Smooth muscle cell (in vitro differentiated cells): ENCODE data around the gene TMEM123. TPM values are rescaled to one million over a fixed set of nuclear protein-coding genes. Genes with fewer than 3 reads are reported as not detected.

ENCODE experiments used
- DNase-seq: peaks from one replicate; lab custom pipeline; 2025; ENCODE audit not compliant: unreplicated experiment; lab: John Stamatoyannopoulos, UW
- H2AFZ ChIP-seq: fragments of 200-600 bp; sonication (generic); 2 replicates; pipeline ENCODE4 v1.6.0; 2016; ENCODE audit warnings: antibody characterized with exemption, low read depth, mild to moderate bottlenecking
- H3F3A ChIP-seq: fragments of 200-600 bp; sonication (generic); 2 replicates; pipeline ENCODE4 v1.6.0; 2017; ENCODE audit warnings: antibody characterized with exemption, low read depth
- H3K27ac ChIP-seq: fragments of 200-600 bp; sonication (generic); 2 replicates; pipeline ENCODE4 v1.5.1; 2016; ENCODE audit warnings: low read depth, mild to moderate bottlenecking
- H3K27me3 ChIP-seq: fragments of 200-600 bp; sonication (generic); 2 replicates; pipeline ENCODE4 v1.6.1; 2016; ENCODE audit warnings: low read depth, mild to moderate bottlenecking
- H3K36me3 ChIP-seq: fragments of 200-600 bp; sonication (generic); 2 replicates; pipeline ENCODE4 v1.5.1; 2016; ENCODE audit warnings: low read depth
- H3K4me1 ChIP-seq: fragments of 200-600 bp; sonication (generic); 2 replicates; pipeline ENCODE4 v1.5.1; 2016; ENCODE audit warnings: low read depth
- H3K4me2 ChIP-seq: fragments of 200-600 bp; sonication (generic); 2 replicates; pipeline ENCODE4 v1.6.0; 2016; ENCODE audit warnings: mild to moderate bottlenecking
- H3K4me3 ChIP-seq: fragments of 200-600 bp; sonication (generic); 2 replicates; pipeline ENCODE4 v1.5.1; 2016; ENCODE audit warnings: mild to moderate bottlenecking
- H3K79me2 ChIP-seq: fragments of 200-600 bp; sonication (generic); 2 replicates; pipeline ENCODE4 v1.6.0; 2016; ENCODE audit warnings: low read depth, mild to moderate bottlenecking
- H3K9ac ChIP-seq: fragments of 200-600 bp; sonication (generic); 2 replicates; pipeline ENCODE4 v1.6.0; 2016; ENCODE audit warnings: low read depth
- H3K9me3 ChIP-seq: fragments of 200-600 bp; sonication (generic); replicated peaks from 2 replicates; pipeline ENCODE4 v1.5.1; 2016; ENCODE audit warnings: low read depth
- H4K20me1 ChIP-seq: fragments of 200-600 bp; sonication (generic); 2 replicates; pipeline ENCODE4 v1.6.0; 2016; ENCODE audit warnings: low read depth
- CTCF ChIP-seq: fragments of 200-600 bp; sonication (generic); IDR thresholded peaks from 2 replicates; pipeline ENCODE4 v1.5.1; 2017; ENCODE audit warnings: borderline replicate concordance, mild to moderate bottlenecking, antibody characterized with exemption; ENCODE audit not compliant: insufficient read depth, poor library complexity, severe bottlenecking
- WGBS: methylation state at CpG from one replicate; pipeline ENCODE4 v1.1.7; 2016; ENCODE audit warnings: low lambda C conversion rate; 5-methylcytosine and 5-hydroxymethylcytosine counted together
- polyA plus RNA-seq: library from polyadenylated mRNA; unstranded; fragments of >200 nt; fragmentation: Nextera tagmentation; extraction: Ambion mirVana; gene quantifications from 2 replicates; pipeline ENCODE4 v1.2.1, GENCODE V29; 2016
- total RNA-seq: library from RNA; depleted of rRNA; stranded (reverse); fragments of >200 nt; gene quantifications from 2 replicates; pipeline ENCODE4 v1.2.3, GENCODE V29; 2014

TMEM123 gene
- total and polyA plus RNA-seq, 2 experiments from 2014 or later = 38.8 to 78.8 TPM

- peaks cover 13% of the 10 kb centered on the region for H3K4me1 ChIP-seq
- H4K20me1 ChIP-seq = no peaks in the 10 kb centered on the region
- H3K4me3 ChIP-seq = no peak overlapping the region
- H3K4me2 ChIP-seq = no peak overlapping the region
- peaks cover 6% of the 10 kb centered on the region for H3F3A ChIP-seq
- H3K9me3 ChIP-seq = no peaks in the 10 kb centered on the region
- TF ChIP-seq CTCF = no peak
- no peak overlapping the region for H3K27ac ChIP-seq
- WGBS = 55% methylated on average over 3 of the region's 3 CpGs
- no peak for DNase-seq
- H3K9ac ChIP-seq = no peak overlapping the region
- no peaks in the 10 kb centered on the region for H3K79me2 ChIP-seq
- no peaks in the 10 kb centered on the region for H3K36me3 ChIP-seq
- no peak overlapping the region for H2AFZ ChIP-seq
- no peaks in the 10 kb centered on the region for H3K27me3 ChIP-seq
Measured at GRCh38 chr11:102458548-102458947, 6.0 kb upstream of the TMEM123 start.

DNA sequence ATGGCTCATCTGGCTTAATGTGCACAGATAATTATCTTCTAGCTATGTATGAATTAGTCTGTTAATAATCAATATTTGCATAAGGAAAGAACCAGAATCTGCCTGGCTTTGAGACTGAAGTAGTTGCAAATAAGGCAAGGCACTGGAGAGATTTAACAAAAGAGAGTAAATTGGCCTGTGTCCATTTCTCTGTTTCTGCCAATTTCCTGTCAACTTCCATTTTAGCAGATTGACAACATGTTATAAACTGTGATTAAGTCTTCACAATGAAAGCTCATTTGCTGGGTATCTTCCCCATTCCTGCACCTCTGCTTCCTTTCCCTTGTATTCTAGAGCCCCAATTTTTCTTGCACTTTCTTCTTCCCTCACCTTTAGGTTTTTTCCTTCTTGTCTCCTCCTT lies 5.3 kb upstream of the TMEM123 start:
- Histone ChIP-seq H3K27ac (no peak overlapping the region), H3K9ac (no peak overlapping the region), H3F3A (peaks cover 7% of the 10 kb centered on the region), H3K27me3 (no peaks in the 10 kb centered on the region), H2AFZ (no peak overlapping the region), H3K9me3 (no peaks in the 10 kb centered on the region), H3K36me3 (no peaks in the 10 kb centered on the region), H4K20me1 (no peaks in the 10 kb centered on the region), H3K79me2 (no peaks in the 10 kb centered on the region), H3K4me2 (no peak overlapping the region), H3K4me3 (no peak overlapping the region), H3K4me1 (peaks cover 17% of the 10 kb centered on the region)
- no peak for DNase-seq
- no peak for TF ChIP-seq CTCF

- no peak for DNase-seq
- H3K9ac ChIP-seq = no peak overlapping the region
- H3F3A ChIP-seq = peaks cover 7% of the 10 kb centered on the region
- no peak overlapping the region for H3K27ac ChIP-seq
- H4K20me1 ChIP-seq = no peaks in the 10 kb centered on the region
- no peaks in the 10 kb centered on the region for H3K27me3 ChIP-seq
- no peak for TF ChIP-seq CTCF
- no peak overlapping the region for H3K4me3 ChIP-seq
- no peaks in the 10 kb centered on the region for H3K79me2 ChIP-seq
- H2AFZ ChIP-seq = no peak overlapping the region
- H3K36me3 ChIP-seq = no peaks in the 10 kb centered on the region
- peaks cover 17% of the 10 kb centered on the region for H3K4me1 ChIP-seq
- H3K4me2 ChIP-seq = no peak overlapping the region
- H3K9me3 ChIP-seq = no peaks in the 10 kb centered on the region
- WGBS = 92% methylated on average over 3 of the region's 3 CpGs
Measured at GRCh38 chr11:102457056-102457677, 4.6 kb upstream of the TMEM123 start.

- Histone ChIP-seq H3F3A (peaks cover 7% of the 10 kb centered on the region), H3K79me2 (peaks cover 4% of the 10 kb centered on the region), H2AFZ (no peak overlapping the region), H3K27ac (no peak overlapping the region), H3K4me1 (peaks cover 17% of the 10 kb centered on the region), H4K20me1 (no peaks in the 10 kb centered on the region), H3K4me2 (no peak overlapping the region), H3K9me3 (no peaks in the 10 kb centered on the region), H3K9ac (no peak overlapping the region), H3K4me3 (no peak overlapping the region), H3K36me3 (no peaks in the 10 kb centered on the region), H3K27me3 (no peaks in the 10 kb centered on the region)
- no peak for DNase-seq
- no peak for TF ChIP-seq CTCF
- WGBS = 44% methylated on average over 2 of the region's 2 CpGs
Measured at GRCh38 chr11:102456381-102456780, 3.8 kb upstream of the TMEM123 start.
